GM18519 (cell line): Measurements from ENCODE around the gene RPGRIP1L.
"Not testable (repeated sequence)": the region's sequence is repeated elsewhere in the genome, so short reads cannot be mapped to it uniquely, and the experiment has no call there.

Experiments
- ATAC-seq: cut with Tn5 transposase; IDR thresholded peaks from one replicate; pipeline ENCODE4 v1.9.1; 2021; ENCODE audit warnings: mild to moderate bottlenecking, moderate library complexity; ENCODE audit not compliant: unreplicated experiment, low FRiP score

The RPGRIP1L gene

DNA sequence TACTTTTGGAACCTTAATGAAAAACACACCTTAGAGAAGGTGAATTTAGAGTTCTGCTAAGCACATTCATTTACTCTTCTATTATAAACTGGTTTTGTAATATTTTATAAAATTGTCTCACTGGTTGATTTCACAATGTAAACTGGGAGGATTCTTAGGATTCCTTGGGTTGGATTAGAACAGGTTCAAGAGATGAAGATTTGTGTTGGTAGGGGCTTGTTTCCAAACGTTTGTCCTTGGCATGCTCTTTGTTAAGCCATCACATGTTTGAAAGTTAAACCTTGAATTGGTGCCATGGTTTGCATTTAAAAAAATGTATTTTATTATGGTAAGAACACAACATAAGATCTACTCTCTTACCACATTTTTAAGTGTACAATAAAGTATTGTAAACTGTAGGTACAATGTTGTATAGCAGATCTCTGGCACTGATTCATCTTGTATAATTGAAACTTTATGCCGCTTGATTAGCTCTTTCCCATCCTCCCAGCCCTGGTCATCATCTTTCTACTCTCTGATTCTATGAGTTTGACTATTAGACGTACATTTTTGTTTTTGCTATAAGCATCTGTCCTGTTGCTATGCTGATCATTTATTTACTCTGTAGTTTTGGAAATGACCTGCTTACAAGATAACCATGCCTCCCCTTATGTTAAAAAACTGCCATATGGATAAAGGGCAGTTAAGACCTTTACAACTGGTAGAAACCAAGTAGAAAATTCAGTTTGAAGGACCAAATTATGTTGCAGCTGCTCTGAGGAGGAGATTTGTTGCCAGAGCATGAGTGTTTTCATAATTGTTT lies 9.9 kb upstream of the RPGRIP1L start:
- no peak for ATAC-seq

DNA sequence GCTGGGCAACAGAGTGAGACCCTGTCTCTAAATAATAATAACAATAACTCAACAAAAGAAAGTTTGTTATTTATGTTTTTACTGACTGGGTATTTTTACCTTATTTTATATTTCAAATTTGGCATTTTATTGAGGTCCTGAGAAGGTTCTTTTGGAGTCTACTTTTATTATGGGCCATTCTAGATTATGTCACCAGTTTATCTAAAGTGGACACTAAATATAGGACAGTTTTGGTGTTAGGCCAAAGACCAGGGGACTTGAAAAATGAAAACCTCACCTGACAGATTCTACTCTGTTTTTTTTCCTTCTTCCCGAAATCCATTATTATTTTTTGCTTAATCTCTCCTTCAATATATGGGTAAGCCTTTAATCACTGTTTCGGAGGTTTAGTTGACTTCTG lies 8.4 kb upstream of the RPGRIP1L start:
- ATAC-seq = no peak

DNA sequence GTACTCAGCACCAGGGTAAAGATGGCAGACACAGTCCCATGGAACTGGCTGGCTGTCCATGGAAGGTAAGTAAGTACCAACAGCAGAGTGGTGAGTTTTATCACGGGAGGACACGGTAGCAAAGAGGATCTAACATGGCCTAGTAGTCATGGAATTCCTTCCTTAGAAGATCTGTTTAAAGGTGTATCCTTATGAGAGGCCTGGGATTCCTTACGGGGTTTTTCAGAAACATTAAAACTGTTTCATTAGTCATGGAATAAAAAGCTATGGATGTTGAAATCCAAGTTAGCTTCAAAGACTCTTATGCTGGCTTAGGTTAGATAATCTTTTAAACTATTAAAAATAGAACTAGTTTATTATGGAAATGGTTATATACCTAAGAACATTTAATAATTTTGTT lies 7.7 kb upstream of the RPGRIP1L start:
- no peak for ATAC-seq

DNA sequence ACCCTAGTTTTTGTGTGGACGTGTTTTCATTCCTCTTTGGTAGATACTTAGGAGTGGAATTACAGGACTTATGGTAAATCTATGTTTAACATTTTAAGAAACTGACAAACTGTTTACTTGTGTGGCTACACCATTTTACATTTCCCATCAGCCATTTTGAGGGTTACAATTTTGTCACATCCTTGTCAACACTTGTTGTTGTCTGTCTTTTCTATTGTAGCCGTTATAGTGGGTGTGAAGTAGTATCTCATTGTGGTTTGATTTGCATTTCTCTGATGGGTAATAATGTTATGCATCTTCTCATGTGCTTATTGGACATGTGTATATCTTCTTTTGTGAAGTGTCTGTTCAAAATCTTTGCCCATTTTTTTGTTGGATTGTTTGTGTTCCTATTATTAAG lies 4.8 kb upstream of the RPGRIP1L start:
- ATAC-seq = no peak

DNA sequence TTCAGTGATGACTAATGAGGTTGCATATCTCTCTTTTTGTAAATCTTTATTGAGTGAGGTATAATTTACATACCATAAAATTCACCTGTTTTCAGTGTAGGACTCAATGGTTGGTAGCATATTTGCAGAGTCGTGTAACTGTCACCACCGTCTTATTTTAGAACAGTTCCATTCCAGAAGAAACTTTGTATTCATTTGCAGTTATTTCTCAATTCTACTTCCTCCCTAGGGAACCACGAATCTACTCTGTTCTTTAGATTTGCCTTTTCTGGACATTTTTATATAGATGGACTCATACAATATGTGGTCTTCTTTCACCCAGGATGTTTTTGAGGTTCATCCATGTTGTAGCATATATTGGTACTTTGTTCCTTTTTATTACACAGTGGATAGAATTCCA lies 4.0 kb upstream of the RPGRIP1L start:
- ATAC-seq = no peak

DNA sequence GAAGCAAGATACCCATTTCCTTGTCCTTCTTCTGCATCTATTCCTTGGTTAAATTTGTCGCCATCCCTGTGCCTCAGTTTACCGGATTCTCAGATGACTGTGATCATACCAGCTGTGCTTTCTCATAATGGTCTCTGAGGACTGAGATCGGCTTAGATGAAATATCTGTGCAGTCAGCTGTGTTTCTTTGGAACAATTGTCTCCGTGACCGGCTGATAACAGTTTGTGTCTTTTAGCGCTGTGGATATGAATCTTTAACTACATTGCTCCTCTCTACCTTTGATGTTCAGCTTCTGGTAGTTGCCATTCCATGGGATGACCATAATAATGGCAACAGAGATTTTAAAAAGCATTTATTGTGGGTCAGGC lies 770 bp upstream of the RPGRIP1L start:
- ATAC-seq = no peak

DNA sequence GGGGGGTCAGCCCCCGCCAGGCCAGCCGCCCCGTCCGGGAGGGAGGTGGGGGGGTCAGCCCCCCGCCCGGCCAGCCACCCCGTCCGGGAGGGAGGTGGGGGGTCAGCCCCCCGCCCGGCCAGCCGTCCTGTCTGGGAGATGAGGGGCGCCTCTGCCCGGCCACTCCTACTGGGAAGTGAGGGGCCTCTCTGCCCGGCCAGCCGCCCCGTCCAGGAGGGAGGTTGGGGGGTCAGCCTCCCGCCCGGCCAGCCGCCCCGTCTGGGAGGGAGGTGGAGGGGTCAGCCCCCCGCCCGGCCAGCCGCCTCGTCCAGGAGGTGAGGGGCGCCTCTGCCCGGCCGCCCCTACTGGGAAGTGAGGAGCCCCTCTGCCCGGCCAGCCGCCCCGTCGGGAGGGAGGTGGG lies 5.4 kb downstream of the RPGRIP1L start:
- ATAC-seq = not testable (repeated sequence)

DNA sequence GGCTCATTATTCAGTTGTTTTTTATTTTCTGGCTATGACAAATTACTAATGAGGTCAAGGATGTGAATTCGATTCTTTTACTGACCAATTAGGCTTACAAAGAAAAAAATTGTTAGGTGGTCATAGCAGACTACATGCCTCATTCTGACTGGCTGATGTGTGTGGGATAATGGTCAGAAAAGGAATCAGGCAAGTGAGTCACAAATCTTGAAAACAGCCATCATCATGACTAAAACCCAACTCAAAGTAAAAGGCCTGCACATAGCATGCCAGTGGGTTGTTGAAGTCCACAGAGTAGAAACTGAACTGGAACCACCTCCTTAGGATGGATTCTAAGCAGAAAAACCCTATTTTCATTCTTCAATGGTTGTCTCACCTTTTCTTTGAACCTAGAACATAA lies 8.6 kb downstream of the RPGRIP1L start:
- ATAC-seq = no peak

DNA sequence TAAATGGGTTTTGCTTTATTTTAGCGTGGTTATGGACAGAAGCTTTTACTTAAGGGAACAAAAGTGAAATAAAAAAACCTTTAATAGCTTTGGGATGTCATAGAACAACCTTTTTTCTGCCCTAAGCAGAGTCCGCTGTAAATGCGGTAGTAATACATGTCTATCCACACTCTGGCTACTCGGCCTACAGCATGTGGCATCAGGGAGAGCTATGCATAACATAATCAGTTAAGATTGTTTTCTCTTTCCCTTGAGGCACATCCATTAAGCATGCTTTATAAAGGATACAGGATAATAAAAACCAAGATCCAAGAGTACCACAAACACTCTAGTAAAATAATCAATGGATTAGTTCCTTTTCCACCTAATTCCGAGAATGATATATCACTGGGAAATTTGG lies 10.3 kb downstream of the RPGRIP1L start:
- no peak for ATAC-seq

DNA sequence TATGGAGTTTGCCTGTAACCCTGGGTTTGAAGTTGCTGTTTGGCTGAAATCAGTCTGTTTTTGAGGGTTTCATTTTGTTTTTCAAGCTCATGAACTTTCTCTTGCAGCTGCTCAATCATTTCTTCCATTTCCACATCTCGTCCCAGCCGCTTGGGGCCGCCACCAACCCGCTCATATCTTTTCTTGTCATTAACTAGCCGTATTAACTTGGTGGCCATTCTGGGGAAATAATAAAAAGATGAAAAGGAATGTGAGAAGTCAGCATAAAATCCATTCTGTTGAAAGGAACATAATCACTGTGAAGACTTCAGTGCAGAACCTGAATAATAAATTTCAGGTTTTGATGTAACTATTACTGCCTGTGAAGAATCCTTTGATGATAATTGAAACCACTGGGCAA lies 11.5 kb downstream of the RPGRIP1L start:
- ATAC-seq = no peak

DNA sequence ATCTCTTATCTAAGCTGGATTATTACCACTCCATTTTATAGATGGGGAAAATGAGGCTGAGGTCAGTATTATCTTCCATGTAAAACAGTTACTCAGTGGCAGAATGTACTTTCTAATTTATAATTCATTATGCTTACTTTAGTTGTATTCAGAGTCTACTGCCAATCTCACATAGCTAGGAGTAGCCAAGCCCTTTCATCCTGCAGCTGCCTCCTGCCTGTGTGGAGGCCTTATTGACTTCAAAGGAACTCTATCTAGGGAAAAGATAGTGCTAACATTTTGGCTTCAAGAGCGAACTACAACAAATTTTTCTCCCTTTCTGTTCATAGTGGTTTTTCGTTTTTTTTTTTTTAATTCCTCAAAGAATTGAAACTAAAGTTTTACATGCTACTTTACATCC lies 12.9 kb downstream of the RPGRIP1L start:
- ATAC-seq = no peak

DNA sequence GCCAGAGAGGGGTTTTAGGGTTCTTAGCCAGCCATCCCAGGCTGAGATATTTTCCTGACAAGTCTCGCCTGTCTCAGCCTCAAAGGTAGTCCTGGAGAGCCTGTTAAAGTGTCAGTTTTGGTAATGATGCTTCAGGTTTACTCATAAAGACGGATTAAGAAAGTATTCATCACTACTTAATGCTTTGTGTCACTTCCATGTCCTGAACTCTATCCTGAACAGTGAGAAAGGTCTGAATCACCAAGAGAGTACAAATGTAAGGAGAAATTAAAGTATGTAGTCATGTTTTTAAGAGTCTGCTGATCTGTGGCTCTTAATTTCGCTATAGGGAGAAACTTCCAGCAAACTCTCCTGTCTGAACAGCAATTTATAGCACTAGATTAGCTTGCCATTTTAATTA lies 14.0 kb downstream of the RPGRIP1L start:
- ATAC-seq = no peak

DNA sequence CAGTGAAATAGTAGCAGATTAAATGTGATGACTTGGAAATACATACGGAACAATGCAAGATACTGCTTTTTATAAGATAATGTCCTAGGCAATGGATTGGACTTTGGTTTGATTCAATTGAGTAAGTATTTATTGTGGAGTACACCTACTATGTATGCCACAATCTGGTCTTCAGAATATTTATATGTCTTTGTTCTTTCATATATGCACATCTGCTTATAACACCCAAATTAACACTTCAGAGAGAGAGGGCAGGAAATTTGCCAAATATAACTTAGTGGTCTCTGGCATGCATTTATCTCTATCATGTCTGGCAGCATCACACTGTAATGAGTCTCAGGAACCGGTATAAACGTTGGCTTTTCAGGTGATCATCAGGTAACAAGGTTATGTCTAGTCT lies 16.9 kb downstream of the RPGRIP1L start:
- no peak for ATAC-seq

DNA sequence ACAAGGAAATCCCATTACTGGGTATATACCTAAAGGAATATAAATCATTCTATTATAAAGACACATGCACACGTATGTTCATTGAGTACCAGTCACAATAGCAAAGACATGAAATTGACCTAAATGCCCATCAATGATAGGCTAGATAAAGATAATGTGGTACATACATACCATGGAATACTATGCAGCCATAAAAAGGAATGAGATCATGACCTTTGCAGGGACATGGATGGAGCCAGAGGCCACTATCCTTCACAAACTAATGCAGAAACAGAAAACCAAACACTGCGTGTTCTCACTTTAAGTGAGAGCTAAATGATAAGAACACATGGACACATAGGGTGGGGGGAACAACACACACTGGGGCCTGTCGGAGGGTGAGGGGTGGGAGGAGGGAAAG lies 18.3 kb downstream of the RPGRIP1L start:
- not testable (repeated sequence) for ATAC-seq

DNA sequence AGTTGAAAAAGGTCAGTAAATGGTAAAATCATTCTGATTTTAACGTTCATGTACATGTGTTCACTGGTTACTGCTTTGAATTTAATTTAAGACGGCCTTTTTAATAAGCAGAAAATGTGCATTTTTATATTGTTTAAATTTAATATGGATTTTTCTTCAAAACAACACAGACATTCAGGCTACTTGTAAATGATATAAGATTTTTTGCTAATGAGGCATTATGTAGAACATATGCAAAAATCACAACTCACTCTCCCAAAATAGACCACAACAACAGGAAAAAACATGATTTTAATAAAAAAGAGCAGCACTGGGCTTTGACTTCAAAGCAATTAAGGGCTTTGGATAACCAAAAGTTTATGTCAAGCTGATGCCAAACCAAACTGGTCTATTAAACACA lies 22.3 kb downstream of the RPGRIP1L start:
- ATAC-seq = no peak

DNA sequence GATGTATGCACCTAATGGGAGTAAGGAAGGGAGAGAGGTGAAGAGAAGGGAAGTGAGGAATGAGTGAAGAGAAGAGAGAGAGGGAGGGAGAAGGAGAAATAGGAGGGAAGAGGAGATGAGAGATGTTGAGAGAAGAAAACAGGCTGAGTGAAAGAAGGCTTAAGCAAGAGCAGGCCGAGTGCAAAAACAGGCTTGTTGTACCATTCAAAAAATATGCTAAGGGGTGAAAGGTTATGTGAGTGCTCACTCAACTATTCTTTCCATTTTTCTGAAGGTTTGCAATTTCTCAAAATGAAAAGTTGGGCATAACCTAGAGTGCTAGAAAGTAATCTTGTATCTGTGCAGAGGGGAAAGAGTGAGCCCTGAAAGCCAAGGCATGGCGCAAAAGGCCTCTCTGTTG lies 22.9 kb downstream of the RPGRIP1L start:
- no peak for ATAC-seq

DNA sequence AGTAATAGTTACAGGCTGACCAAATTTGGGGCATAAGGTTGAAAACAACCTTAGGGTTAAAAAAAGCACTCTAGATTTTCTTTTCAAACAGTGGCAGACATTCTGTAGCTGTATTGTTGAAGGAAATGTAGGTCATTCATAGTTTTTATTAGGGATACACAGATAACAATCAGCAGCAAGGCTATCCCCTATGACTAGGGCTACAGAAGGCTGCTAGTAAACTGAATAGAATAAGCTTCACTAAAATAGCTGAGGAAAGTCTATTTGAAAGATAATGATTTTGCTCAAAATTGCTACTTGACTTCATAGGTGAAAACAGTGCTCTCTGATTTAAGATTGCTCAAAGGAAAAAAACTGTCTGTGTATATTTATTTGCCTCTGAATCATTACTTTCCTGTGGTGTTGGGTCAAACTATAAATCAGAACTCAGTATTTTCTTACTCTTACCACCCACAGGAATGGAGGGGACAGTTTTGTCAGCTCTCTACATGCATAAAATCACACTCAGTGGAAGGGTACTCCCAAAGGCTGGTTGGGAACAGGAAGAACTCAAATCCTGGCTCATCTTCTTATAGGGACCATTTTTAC lies 24.8 kb downstream of the RPGRIP1L start:
- ATAC-seq = no peak

DNA sequence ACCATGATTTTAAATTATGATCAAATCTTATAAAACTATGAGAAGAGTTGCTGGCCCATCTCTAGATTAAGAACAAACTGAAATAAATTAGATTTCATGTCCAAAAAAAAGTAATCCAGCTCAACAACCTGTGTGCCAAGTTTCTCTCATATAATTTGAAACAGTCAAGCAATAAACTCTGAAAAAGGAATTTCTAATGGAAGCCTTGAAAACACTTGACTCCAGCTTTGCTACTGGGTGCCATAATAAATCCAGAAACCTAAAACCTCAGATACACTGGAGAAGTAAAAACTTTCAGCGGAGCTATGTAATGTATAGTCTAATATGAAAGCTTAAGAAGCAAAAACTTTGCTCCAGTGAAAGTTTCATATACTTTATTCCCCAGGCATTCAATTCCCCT lies 25.5 kb downstream of the RPGRIP1L start:
- ATAC-seq = no peak

DNA sequence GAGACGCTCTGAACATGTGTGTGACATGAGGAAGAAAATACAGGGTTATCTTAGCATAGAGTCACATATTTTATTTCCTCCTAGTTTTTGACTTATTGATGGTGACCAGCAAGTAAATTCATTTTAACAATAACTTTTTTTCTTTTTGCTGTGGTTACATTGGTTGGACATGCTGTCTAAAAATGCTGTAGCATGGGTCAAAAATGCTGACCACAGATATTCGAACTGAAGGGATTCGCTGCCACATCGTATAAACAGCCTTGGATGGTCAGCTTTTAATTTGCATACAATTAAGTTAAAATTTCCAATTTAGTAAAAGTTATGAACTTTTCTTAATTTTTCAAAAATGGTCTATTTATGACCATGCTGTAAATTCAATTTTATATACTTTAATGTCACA lies 30.5 kb downstream of the RPGRIP1L start:
- ATAC-seq = no peak

DNA sequence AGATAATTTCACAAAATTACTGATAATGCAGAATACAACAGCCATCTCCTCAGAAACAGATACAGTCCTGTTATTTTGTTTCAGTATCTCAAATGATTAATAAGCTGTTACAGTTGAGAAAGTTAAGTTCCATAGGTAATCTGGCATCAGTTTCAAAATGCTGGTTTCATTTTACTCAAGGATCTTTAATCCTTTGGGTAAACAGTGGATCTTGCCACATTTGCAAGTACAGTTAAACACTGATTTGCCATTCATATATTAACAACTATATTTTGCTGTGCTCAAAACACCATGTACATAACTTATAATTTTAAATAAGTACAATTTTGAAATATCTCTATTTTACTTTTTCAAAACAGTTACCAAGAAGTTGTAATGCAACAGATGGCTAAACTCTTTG lies 31.2 kb downstream of the RPGRIP1L start:
- ATAC-seq = no peak

DNA sequence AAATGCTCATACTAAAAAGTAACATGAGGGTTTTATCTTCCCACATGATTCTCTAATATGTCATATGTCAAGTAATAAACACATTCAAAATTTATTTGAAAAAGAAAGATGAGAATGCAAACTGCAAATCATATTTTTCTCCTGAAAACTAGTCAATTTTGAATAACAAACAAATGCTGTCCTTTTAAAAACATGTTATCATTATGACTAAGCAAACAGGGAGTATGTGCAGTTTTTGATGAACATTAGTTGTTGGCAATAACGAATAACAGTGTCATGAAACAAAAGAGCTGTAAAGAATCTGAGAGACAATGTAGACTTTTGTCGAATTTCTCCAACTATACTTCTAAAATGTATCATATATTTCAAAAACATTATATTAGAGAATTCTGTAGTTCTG lies 34.8 kb downstream of the RPGRIP1L start:
- ATAC-seq = no peak

DNA sequence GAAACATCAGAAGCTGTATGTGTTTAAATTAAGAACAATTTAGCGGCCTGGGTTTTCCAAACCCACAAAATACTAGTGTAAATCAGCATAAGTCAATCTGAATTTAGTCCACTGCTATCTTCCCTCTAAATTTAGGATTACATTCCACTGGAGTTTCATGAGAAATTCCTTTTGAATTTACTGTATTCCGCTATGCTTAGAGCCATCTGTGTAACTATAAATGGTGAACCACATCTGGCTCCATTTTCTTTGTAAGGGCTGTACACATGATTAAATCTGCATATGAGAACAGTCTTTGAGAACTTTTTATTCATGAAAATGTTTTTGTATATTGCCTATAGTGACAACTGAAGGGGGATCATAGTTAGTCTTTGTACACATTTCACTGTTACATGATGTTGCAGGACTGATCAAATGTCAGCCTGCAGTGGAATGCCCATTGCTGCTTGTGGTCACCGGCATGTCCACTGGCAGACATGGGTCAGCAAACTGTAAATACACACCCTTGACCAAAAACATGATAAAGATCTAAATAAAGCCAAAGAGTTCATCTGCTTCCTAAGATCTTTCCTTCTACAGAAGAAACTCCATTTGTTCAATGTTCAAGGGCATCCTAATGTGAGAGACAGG lies 36.8 kb downstream of the RPGRIP1L start:
- no peak for ATAC-seq
